K562 (cell line): ENCODE results near the gene PPP2R5A. TPM values are rescaled to one million over a fixed set of nuclear protein-coding genes. Genes with fewer than 3 reads are reported as not detected.

Experiments
- CBFA2T2 ChIP-seq: fragments of 450-650 bp; conservative IDR thresholded peaks from 2 replicates; pipeline ENCODE4 v1.6.1; 2017; ENCODE audit warnings: mild to moderate bottlenecking
- EP300 ChIP-seq: IDR thresholded peaks from 2 replicates; pipeline ENCODE4 v1.6.1; 2012; ENCODE audit warnings: low read length, improper control_type of control experiment
- KDM2B ChIP-seq: fragments of 250-450 bp; sonication (Bioruptor Pico); IDR thresholded peaks from 2 replicates; pipeline ENCODE4 v1.8.0; 2021; ENCODE audit warnings: mild to moderate bottlenecking, moderate library complexity
- NR2C2 ChIP-seq, 2 experiments: fragments of 200-800 bp in 1 of 2; sonication (Bioruptor generic) in 1 of 2; sonication (generic) in 1 of 2; formaldehyde crosslinking in 1 of 2; IDR thresholded peaks; 2 replicates each; pipeline versions ENCODE4 v1.6.1 to v1.8.0; 2016 to 2022; ENCODE audit warnings: mild to moderate bottlenecking in 1 of 2, missing compliant biosample characterization in 1 of 2, missing genetic modification characterization in 1 of 2, missing genetic modification reagents in 1 of 2
- RHOXF2B ChIP-seq: fragments of 250-450 bp; sonication (Bioruptor Pico); conservative IDR thresholded peaks from 2 replicates; pipeline ENCODE4 v1.5.1; 2021
- SMARCB1 ChIP-seq: IDR thresholded peaks from 2 replicates; pipeline ENCODE4 v1.6.1; 2011; ENCODE audit warnings: improper control_type of control experiment, low read depth; ENCODE audit not compliant: insufficient read length
- ZNF57 ChIP-seq: fragments of 450-650 bp; formaldehyde crosslinking; IDR thresholded peaks from 2 replicates; pipeline ENCODE4 v1.4.0; 2020; ENCODE audit warnings: mild to moderate bottlenecking, moderate library complexity
- ZNF583 ChIP-seq: fragments of 250-450 bp; sonication (Bioruptor Pico); IDR thresholded peaks from 2 replicates; pipeline ENCODE4 v1.4.0; 2020
- polyA plus RNA-seq, 8 experiments: library from polyadenylated mRNA; depleted of rRNA in 4 of 8; stranded (reverse) in 5 of 8; unstranded in 3 of 8; fragments of >200 nt; fragmentation: Nextera tagmentation in 2 of 8; fragmentation: Illumina TruSeq in 1 of 8; extraction: Ambion mirVana in 2 of 8; extraction: Trizol in 1 of 8; gene quantifications; 2 replicates each; pipeline versions ENCODE4 v1.2.1 to v1.2.3, GENCODE V29; 2011 to 2014; ENCODE audit warnings: inconsistent platforms in 1 of 8, missing spikeins in 1 of 8
- total RNA-seq, 7 experiments: library from RNA; depleted of rRNA in 6 of 7; stranded (reverse); fragments of >200 nt in 6 of 7; fragmentation: Illumina TruSeq in 2 of 7; extraction: Trizol in 2 of 7; gene quantifications; 2 replicates each; pipeline versions ENCODE4 v1.2.1 to v1.2.3, GENCODE V29; 2011 to 2021; ENCODE audit warnings: low replicate concordance in 1 of 7
- TF ChIP-seq, protein P1 (sequence below): fragments of 200-800 bp; sonication (Bioruptor generic); IDR thresholded peaks from 2 replicates; pipeline ENCODE4 v1.6.1; 2016; ENCODE audit warnings: missing genetic modification characterization, missing compliant biosample characterization
- TF ChIP-seq, protein P2 (sequence below): sonication (generic); IDR thresholded peaks from 2 replicates; pipeline ENCODE4 v1.6.1; 2016
- TF ChIP-seq, protein P3 (sequence below): sonication (generic); formaldehyde crosslinking; IDR thresholded peaks from 2 replicates; pipeline ENCODE4 v1.8.1; 2023; ENCODE audit warnings: mild to moderate bottlenecking, missing genetic modification reagents

Gene PPP2R5A
- total and polyA plus RNA-seq, 9 of the 15 experiments (the other 6 are each of a cell fraction or from before 2014, with no cell fraction given) = 26.9 to 106 (median 64.3) TPM

DNA sequence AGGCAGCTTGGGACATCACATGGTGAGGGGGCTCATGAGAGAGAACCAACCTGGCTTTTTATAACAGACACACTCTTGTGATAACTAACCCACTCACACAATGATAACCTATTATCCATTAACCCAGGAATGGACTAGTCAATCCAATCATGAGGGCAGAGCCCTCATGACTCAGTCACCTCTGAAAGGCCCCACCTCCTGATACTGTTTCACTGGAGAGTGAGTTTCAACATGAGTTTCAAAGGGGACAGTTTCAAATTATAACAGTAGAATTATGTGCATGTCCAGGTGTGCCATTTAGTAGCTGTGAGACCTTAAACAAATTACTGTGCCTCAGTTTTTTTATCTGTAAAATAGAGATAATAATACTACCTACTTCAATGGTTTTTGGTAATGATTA lies 47.6 kb upstream of the PPP2R5A start (continued):
- TF ChIP-seq, protein P1, sequence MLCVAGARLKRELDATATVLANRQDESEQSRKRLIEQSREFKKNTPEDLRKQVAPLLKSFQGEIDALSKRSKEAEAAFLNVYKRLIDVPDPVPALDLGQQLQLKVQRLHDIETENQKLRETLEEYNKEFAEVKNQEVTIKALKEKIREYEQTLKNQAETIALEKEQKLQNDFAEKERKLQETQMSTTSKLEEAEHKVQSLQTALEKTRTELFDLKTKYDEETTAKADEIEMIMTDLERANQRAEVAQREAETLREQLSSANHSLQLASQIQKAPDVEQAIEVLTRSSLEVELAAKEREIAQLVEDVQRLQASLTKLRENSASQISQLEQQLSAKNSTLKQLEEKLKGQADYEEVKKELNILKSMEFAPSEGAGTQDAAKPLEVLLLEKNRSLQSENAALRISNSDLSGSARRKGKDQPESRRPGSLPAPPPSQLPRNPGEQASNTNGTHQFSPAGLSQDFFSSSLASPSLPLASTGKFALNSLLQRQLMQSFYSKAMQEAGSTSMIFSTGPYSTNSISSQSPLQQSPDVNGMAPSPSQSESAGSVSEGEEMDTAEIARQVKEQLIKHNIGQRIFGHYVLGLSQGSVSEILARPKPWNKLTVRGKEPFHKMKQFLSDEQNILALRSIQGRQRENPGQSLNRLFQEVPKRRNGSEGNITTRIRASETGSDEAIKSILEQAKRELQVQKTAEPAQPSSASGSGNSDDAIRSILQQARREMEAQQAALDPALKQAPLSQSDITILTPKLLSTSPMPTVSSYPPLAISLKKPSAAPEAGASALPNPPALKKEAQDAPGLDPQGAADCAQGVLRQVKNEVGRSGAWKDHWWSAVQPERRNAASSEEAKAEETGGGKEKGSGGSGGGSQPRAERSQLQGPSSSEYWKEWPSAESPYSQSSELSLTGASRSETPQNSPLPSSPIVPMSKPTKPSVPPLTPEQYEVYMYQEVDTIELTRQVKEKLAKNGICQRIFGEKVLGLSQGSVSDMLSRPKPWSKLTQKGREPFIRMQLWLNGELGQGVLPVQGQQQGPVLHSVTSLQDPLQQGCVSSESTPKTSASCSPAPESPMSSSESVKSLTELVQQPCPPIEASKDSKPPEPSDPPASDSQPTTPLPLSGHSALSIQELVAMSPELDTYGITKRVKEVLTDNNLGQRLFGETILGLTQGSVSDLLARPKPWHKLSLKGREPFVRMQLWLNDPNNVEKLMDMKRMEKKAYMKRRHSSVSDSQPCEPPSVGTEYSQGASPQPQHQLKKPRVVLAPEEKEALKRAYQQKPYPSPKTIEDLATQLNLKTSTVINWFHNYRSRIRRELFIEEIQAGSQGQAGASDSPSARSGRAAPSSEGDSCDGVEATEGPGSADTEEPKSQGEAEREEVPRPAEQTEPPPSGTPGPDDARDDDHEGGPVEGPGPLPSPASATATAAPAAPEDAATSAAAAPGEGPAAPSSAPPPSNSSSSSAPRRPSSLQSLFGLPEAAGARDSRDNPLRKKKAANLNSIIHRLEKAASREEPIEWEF (CRISPR knock-in tag) = 0 out of 2 replicates have a peak, but pooled peaks have one; percentile 12
- TF ChIP-seq CBFA2T2 (0 out of 2 replicates have a peak, but pooled peaks have one; percentile 3), EP300 (0 out of 2 replicates have a peak, but pooled peaks have one; percentile 9), NR2C2 (CRISPR knock-in tag; IDR thresholded peaks at IDR 0.05) (no peak), NR2C2 (tag; IDR thresholded peaks at IDR 0.05) (no peak), SMARCB1 (no peak), KDM2B (no peak), ZNF583 (CRISPR knock-in tag) (no peak), ZNF57 (CRISPR knock-in tag) (no peak), RHOXF2B (CRISPR knock-in tag) (no peak)
- TF ChIP-seq, protein P2, sequence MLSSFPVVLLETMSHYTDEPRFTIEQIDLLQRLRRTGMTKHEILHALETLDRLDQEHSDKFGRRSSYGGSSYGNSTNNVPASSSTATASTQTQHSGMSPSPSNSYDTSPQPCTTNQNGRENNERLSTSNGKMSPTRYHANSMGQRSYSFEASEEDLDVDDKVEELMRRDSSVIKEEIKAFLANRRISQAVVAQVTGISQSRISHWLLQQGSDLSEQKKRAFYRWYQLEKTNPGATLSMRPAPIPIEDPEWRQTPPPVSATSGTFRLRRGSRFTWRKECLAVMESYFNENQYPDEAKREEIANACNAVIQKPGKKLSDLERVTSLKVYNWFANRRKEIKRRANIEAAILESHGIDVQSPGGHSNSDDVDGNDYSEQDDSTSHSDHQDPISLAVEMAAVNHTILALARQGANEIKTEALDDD = peak; percentile 97
- TF ChIP-seq, protein P3, sequence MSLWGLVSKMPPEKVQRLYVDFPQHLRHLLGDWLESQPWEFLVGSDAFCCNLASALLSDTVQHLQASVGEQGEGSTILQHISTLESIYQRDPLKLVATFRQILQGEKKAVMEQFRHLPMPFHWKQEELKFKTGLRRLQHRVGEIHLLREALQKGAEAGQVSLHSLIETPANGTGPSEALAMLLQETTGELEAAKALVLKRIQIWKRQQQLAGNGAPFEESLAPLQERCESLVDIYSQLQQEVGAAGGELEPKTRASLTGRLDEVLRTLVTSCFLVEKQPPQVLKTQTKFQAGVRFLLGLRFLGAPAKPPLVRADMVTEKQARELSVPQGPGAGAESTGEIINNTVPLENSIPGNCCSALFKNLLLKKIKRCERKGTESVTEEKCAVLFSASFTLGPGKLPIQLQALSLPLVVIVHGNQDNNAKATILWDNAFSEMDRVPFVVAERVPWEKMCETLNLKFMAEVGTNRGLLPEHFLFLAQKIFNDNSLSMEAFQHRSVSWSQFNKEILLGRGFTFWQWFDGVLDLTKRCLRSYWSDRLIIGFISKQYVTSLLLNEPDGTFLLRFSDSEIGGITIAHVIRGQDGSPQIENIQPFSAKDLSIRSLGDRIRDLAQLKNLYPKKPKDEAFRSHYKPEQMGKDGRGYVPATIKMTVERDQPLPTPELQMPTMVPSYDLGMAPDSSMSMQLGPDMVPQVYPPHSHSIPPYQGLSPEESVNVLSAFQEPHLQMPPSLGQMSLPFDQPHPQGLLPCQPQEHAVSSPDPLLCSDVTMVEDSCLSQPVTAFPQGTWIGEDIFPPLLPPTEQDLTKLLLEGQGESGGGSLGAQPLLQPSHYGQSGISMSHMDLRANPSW (CRISPR knock-in tag) = no peak
